ENCODE data around the gene CDHR2. TPM values are rescaled to one million over a fixed set of nuclear protein-coding genes. Genes with fewer than 3 reads are reported as not detected.

CDHR2 gene
- total RNA-seq, 1 experiment from 2014 or later: 7.8 TPM

DNA sequence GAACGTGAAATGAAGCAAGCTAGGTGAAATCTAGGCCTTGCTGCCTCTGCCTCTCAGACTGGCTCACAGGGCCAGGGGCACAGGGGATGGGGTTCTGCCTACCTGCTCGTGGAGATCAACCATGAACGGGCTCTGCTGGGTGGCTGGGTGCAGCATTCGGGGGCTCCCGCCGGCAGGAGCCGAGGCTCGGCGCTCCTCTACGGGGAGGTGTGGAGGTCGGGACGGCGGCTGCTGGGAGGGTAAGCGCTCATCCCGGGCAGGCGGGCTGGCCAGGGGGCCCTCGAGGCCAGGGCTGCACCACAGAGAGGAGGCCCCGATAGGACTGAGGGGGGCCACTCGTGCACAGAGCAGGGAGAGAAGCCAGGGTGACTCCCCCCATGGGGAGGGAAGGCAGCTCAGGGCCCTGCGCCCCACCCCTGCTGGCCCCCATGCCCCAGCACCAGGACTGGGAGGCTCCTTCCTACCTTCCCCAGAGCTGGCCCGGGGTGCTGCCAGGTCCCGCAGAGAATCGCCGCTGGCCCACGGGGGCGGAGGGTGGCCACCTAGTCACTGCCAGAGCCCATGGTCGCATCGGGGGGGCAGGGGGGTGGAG, 17.1 kb upstream of the CDHR2 start:
- H3K27me3 Mint-ChIP-seq (ENCODE audit: unreplicated experiment): no peaks in the 10 kb centered on the region
- H3K4me3 Mint-ChIP-seq (ENCODE audit: low read depth, unreplicated experiment): no peak overlapping the region
- H3K36me3 Mint-ChIP-seq (ENCODE audit: insufficient read depth, unreplicated experiment): peaks cover 34% of the 10 kb centered on the region
- no peak for TF ChIP-seq CTCF (IDR thresholded peaks at IDR 0.05; ENCODE audit: unreplicated experiment)
- no peaks in the 10 kb centered on the region for H3K9me3 Mint-ChIP-seq (ENCODE audit: low read depth, unreplicated experiment)
- DNase-seq: no peak
- BruUV-seq (replicated peaks): no TSS peak
- intact Hi-C loops (cut with micrococcal nuclease; ENCODE audit: unreplicated experiment): no loop called here
- peaks cover 30% of the 10 kb centered on the region for H3K4me1 Mint-ChIP-seq (ENCODE audit: low read depth, unreplicated experiment)
- H3K27ac Mint-ChIP-seq (ENCODE audit: unreplicated experiment): no peak overlapping the region
- CTCF ChIA-PET: no interaction called here

- H3K4me1 Mint-ChIP-seq (ENCODE audit: low read depth, unreplicated experiment): peaks cover 33% of the 10 kb centered on the region
- H3K4me3 Mint-ChIP-seq (ENCODE audit: low read depth, unreplicated experiment): no peak overlapping the region
- TF ChIP-seq CTCF (IDR thresholded peaks at IDR 0.05; ENCODE audit: unreplicated experiment): no peak
- no peak overlapping the region for H3K27ac Mint-ChIP-seq (ENCODE audit: unreplicated experiment)
- intact Hi-C loops (cut with micrococcal nuclease; ENCODE audit: unreplicated experiment): no loop called here
- no peaks in the 10 kb centered on the region for H3K9me3 Mint-ChIP-seq (ENCODE audit: low read depth, unreplicated experiment)
- no TSS peak for BruUV-seq (replicated peaks)
- CTCF ChIA-PET: interaction anchor here (0.6 kb wide), 2 partner anchors 81 to 140 kb away, joined by 3 to 7 read pairs; no protein-coding TSS in a partner anchor
- no peak for DNase-seq
- peaks cover 39% of the 10 kb centered on the region for H3K36me3 Mint-ChIP-seq (ENCODE audit: insufficient read depth, unreplicated experiment)
- H3K27me3 Mint-ChIP-seq (ENCODE audit: unreplicated experiment): no peaks in the 10 kb centered on the region
These were observed 16.3 kb upstream of the CDHR2 start for GRCh38 chr5:176532795-176533194.

GRCh38 chr5:176533390-176533789, 15.8 kb upstream of the CDHR2 start:
- Mint-ChIP-seq H3K27me3 (ENCODE audit: unreplicated experiment) (no peaks in the 10 kb centered on the region), H3K4me3 (ENCODE audit: low read depth, unreplicated experiment) (no peak overlapping the region), H3K9me3 (ENCODE audit: low read depth, unreplicated experiment) (no peaks in the 10 kb centered on the region), H3K36me3 (ENCODE audit: insufficient read depth, unreplicated experiment) (peaks cover 39% of the 10 kb centered on the region), H3K4me1 (ENCODE audit: low read depth, unreplicated experiment) (peaks cover 39% of the 10 kb centered on the region), H3K27ac (ENCODE audit: unreplicated experiment) (no peak overlapping the region)
- intact Hi-C loops (cut with micrococcal nuclease; ENCODE audit: unreplicated experiment): no loop called here
- BruUV-seq (replicated peaks): no TSS peak
- no peak for DNase-seq
- no peak for TF ChIP-seq CTCF (IDR thresholded peaks at IDR 0.05; ENCODE audit: unreplicated experiment)
- CTCF ChIA-PET: interaction anchor here (0.6 kb wide), 1 partner anchor 65 kb away, joined by 3 read pairs; no protein-coding TSS in a partner anchor

GRCh38 chr5:176533894-176534611, 15.1 kb upstream of the CDHR2 start:
- Mint-ChIP-seq H3K36me3 (ENCODE audit: insufficient read depth, unreplicated experiment) (peaks cover 39% of the 10 kb centered on the region), H3K4me3 (ENCODE audit: low read depth, unreplicated experiment) (peak overlapping the region; percentile 96), H3K9me3 (ENCODE audit: low read depth, unreplicated experiment) (no peaks in the 10 kb centered on the region), H3K27ac (ENCODE audit: unreplicated experiment) (peak overlapping the region; percentile 57), H3K4me1 (ENCODE audit: low read depth, unreplicated experiment) (peaks cover 46% of the 10 kb centered on the region), H3K27me3 (ENCODE audit: unreplicated experiment) (no peaks in the 10 kb centered on the region)
- intact Hi-C loops (cut with micrococcal nuclease; ENCODE audit: unreplicated experiment): no loop called here
- DNase-seq: no peak
- no TSS peak for BruUV-seq (replicated peaks)
- TF ChIP-seq CTCF (IDR thresholded peaks at IDR 0.05; ENCODE audit: unreplicated experiment): no peak
- CTCF ChIA-PET: interaction anchor here (0.6 to 0.7 kb wide), 2 partner anchors 10 to 65 kb away, joined by 3 read pairs; no protein-coding TSS in a partner anchor
